ENCODE measurements around the gene DNAJC15. TPM values are rescaled to one million over a fixed set of nuclear protein-coding genes. Genes with fewer than 3 reads are reported as not detected.
"Not testable (repeated sequence)": the region's sequence is repeated elsewhere in the genome, so short reads cannot be mapped to it uniquely, and the experiment has no call there.

The DNAJC15 gene
- total RNA-seq, 2 donors from 2014 or later = 29.7 to 46.9 TPM

GRCh38 chr13:43039966-43040365, 16.6 kb downstream of the DNAJC15 start:
- no peak for DNase-seq
- Histone ChIP-seq H3K4me3 (ENCODE audit: low read length) (no peak overlapping the region), H3K27me3 (ENCODE audit: control insufficient read depth, insufficient read depth, low read length, poor library complexity, severe bottlenecking) (no peaks in the 10 kb centered on the region), H3K4me1 (ENCODE audit: control insufficient read depth, insufficient read depth, low read length) (peaks cover 24% of the 10 kb centered on the region), H3K9me3 (ENCODE audit: control insufficient read depth, low read length) (peaks cover 5% of the 10 kb centered on the region), H3K36me3 (ENCODE audit: control insufficient read depth, insufficient read depth, low read length) (peaks cover 6% of the 10 kb centered on the region), H3K9ac (ENCODE audit: extremely low read depth, low read length, poor library complexity, severe bottlenecking) (no peak overlapping the region), H3K27ac (ENCODE audit: low read depth, low read length) (no peak overlapping the region)
- no peak for TF ChIP-seq CTCF (conservative IDR thresholded peaks at IDR 0.05)
- no peaks in the 10 kb centered on the region for H3K27me3 Mint-ChIP-seq (ENCODE audit: insufficient read depth)
- H3K4me3 Mint-ChIP-seq = no peak overlapping the region
- H3K4me1 Mint-ChIP-seq = peaks cover 52% of the 10 kb centered on the region
- WGBS, 2 experiments (ENCODE audit: insufficient coverage in 1 of 2, insufficient read length in 1 of 2) = 88 to 95% methylated on average over 1 to 2 of the region's 2 CpGs
- H3K36me3 Mint-ChIP-seq (ENCODE audit: low read depth) = peaks cover 25% of the 10 kb centered on the region
- H3K9me3 Mint-ChIP-seq = no peaks in the 10 kb centered on the region
- H3K27ac Mint-ChIP-seq = no peak overlapping the region

GRCh38 chr13:43040581-43041368, 17.4 kb downstream of the DNAJC15 start:
- not testable (repeated sequence) for H3K27ac ChIP-seq (ENCODE audit: low read depth, low read length); H3K27me3 Mint-ChIP-seq (ENCODE audit: insufficient read depth); H3K27me3 ChIP-seq (ENCODE audit: control insufficient read depth, insufficient read depth, low read length, poor library complexity, severe bottlenecking); H3K9ac ChIP-seq (ENCODE audit: extremely low read depth, low read length, poor library complexity, severe bottlenecking); H3K4me3 ChIP-seq (ENCODE audit: low read length); H3K36me3 ChIP-seq (ENCODE audit: control insufficient read depth, insufficient read depth, low read length); H3K9me3 Mint-ChIP-seq; DNase-seq; H3K9me3 ChIP-seq (ENCODE audit: control insufficient read depth, low read length)
- peaks cover 24% of the 10 kb centered on the region for H3K4me1 ChIP-seq (ENCODE audit: control insufficient read depth, insufficient read depth, low read length)
- WGBS, 2 experiments (ENCODE audit: insufficient coverage in 1 of 2, insufficient read length in 1 of 2) = 69 to 83% methylated on average over 6 to 12 of the region's 13 CpGs
- H3K27ac Mint-ChIP-seq = peak overlapping the region; percentile 75
- peaks cover 24% of the 10 kb centered on the region for H3K36me3 Mint-ChIP-seq (ENCODE audit: low read depth)
- peak overlapping the region; percentile 2 for H3K4me3 Mint-ChIP-seq
- H3K4me1 Mint-ChIP-seq = peaks cover 57% of the 10 kb centered on the region

DNA sequence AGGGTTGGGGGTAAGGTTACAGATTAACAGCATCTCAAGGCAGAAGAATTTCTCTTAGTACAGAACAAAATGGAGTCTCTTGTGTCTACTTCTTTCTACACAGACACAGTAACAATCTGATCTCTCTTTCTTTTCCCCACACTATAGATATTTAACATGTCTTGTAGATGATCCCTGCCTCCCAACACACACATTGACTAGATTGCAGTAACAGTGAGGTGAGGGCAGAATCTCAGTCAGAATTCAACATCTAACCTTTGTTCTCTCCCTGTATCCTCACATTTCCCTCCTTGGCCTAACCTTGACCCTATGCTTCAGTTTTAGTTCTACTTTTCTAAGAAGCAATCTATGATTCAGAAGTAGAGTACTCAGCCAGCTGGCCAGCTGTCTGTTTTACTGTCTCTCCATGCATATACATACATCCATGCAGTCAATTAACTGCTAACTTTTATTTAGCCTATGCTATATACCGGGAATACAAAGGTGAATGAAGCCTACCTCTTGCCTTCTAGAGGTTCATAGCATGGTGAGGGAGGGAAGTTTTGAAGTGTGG, 18.1 kb downstream of the DNAJC15 start:
- Histone ChIP-seq H3K27ac (ENCODE audit: low read depth, low read length) (no peak overlapping the region), H3K4me3 (ENCODE audit: low read length) (peak overlapping the region; percentile 51), H3K9me3 (ENCODE audit: control insufficient read depth, low read length) (peaks cover 7% of the 10 kb centered on the region), H3K36me3 (ENCODE audit: control insufficient read depth, insufficient read depth, low read length) (peaks cover 12% of the 10 kb centered on the region), H3K27me3 (ENCODE audit: control insufficient read depth, insufficient read depth, low read length, poor library complexity, severe bottlenecking) (no peaks in the 10 kb centered on the region), H3K4me1 (ENCODE audit: control insufficient read depth, insufficient read depth, low read length) (peaks cover 24% of the 10 kb centered on the region), H3K9ac (ENCODE audit: extremely low read depth, low read length, poor library complexity, severe bottlenecking) (no peak overlapping the region)
- peaks cover 58% of the 10 kb centered on the region for H3K4me1 Mint-ChIP-seq
- DNase-seq = no peak
- peaks cover 24% of the 10 kb centered on the region for H3K36me3 Mint-ChIP-seq (ENCODE audit: low read depth)
- H3K4me3 Mint-ChIP-seq = no peak overlapping the region
- WGBS, 2 experiments (ENCODE audit: insufficient coverage in 1 of 2, insufficient read length in 1 of 2) = 64% methylated on average over 1 of the region's 1 CpG; no CpG with 5 or more reads in 1 of the 2 experiments
- no peaks in the 10 kb centered on the region for H3K9me3 Mint-ChIP-seq
- H3K27me3 Mint-ChIP-seq (ENCODE audit: insufficient read depth) = no peaks in the 10 kb centered on the region
- H3K27ac Mint-ChIP-seq = peak overlapping the region; percentile 43
- TF ChIP-seq CTCF (conservative IDR thresholded peaks at IDR 0.05) = no peak

Data from endodermal cell (in vitro differentiated cells).